ENCODE data around the gene NFYA. TPM values are rescaled to one million over a fixed set of nuclear protein-coding genes. Genes with fewer than 3 reads are reported as not detected.
A peak's percentile ranks its signal among the peaks of the same experiment; 100 is the strongest.

The NFYA gene
- total RNA-seq, 1 donor from 2014 or later: 39.7 TPM

GRCh38 chr6:41051873-41052272, 20.9 kb upstream of the NFYA start:
- Mint-ChIP-seq H3K36me3 (ENCODE audit: low read depth, unreplicated experiment) (no peaks in the 10 kb centered on the region), H3K4me3 (ENCODE audit: unreplicated experiment) (peak overlapping the region; percentile 0), H3K27me3 (ENCODE audit: unreplicated experiment) (peaks cover 8% of the 10 kb centered on the region), H3K27ac (ENCODE audit: unreplicated experiment) (peak overlapping the region; percentile 57), H3K9me3 (ENCODE audit: unreplicated experiment) (no peaks in the 10 kb centered on the region), H3K4me1 (ENCODE audit: unreplicated experiment) (peaks cover 17% of the 10 kb centered on the region)
- DNase-seq (ENCODE audit: low spot score): no peak
- TF ChIP-seq CTCF (IDR thresholded peaks at IDR 0.05; ENCODE audit: unreplicated experiment): no peak

- DNase-seq (ENCODE audit: low spot score): no peak
- Mint-ChIP-seq H3K9me3 (ENCODE audit: unreplicated experiment) (no peaks in the 10 kb centered on the region), H3K4me1 (ENCODE audit: unreplicated experiment) (peaks cover 17% of the 10 kb centered on the region), H3K36me3 (ENCODE audit: low read depth, unreplicated experiment) (no peaks in the 10 kb centered on the region), H3K27ac (ENCODE audit: unreplicated experiment) (peak within 1 kb of the TSS; percentile 57), H3K27me3 (ENCODE audit: unreplicated experiment) (peaks cover 6% of the 10 kb centered on the region), H3K4me3 (ENCODE audit: unreplicated experiment) (peak within 1 kb of the TSS; percentile 0)
- TF ChIP-seq CTCF (IDR thresholded peaks at IDR 0.05; ENCODE audit: unreplicated experiment): no peak
These were observed 19.7 kb upstream of the NFYA start, which contains the start of gene APOBEC2 for GRCh38 chr6:41053041-41053440. TSS of gene APOBEC2 (plus strand) at chr6:41053202. CDS start at chr6:41053348, 146 bp downstream.

- no peak for DNase-seq (ENCODE audit: low spot score)
- H3K9me3 Mint-ChIP-seq (ENCODE audit: unreplicated experiment): no peaks in the 10 kb centered on the region
- H3K4me3 Mint-ChIP-seq (ENCODE audit: unreplicated experiment): no peak overlapping the region
- no peak for TF ChIP-seq CTCF (IDR thresholded peaks at IDR 0.05; ENCODE audit: unreplicated experiment)
- H3K4me1 Mint-ChIP-seq (ENCODE audit: unreplicated experiment): peaks cover 17% of the 10 kb centered on the region
- no peaks in the 10 kb centered on the region for H3K36me3 Mint-ChIP-seq (ENCODE audit: low read depth, unreplicated experiment)
- H3K27me3 Mint-ChIP-seq (ENCODE audit: unreplicated experiment): peaks cover 6% of the 10 kb centered on the region
- H3K27ac Mint-ChIP-seq (ENCODE audit: unreplicated experiment): no peak overlapping the region
These were observed 18.3 kb upstream of the NFYA start for GRCh38 chr6:41054511-41054910.

GRCh38 chr6:41055149-41055548, 17.6 kb upstream of the NFYA start:
- Mint-ChIP-seq H3K27ac (ENCODE audit: unreplicated experiment) (no peak overlapping the region), H3K4me1 (ENCODE audit: unreplicated experiment) (peaks cover 17% of the 10 kb centered on the region), H3K4me3 (ENCODE audit: unreplicated experiment) (no peak overlapping the region), H3K9me3 (ENCODE audit: unreplicated experiment) (no peaks in the 10 kb centered on the region), H3K27me3 (ENCODE audit: unreplicated experiment) (peaks cover 6% of the 10 kb centered on the region), H3K36me3 (ENCODE audit: low read depth, unreplicated experiment) (no peaks in the 10 kb centered on the region)
- no peak for DNase-seq (ENCODE audit: low spot score)
- TF ChIP-seq CTCF (IDR thresholded peaks at IDR 0.05; ENCODE audit: unreplicated experiment): no peak

GRCh38 chr6:41056768-41057490, 15.8 kb upstream of the NFYA start:
- peaks cover 4% of the 10 kb centered on the region for H3K27me3 Mint-ChIP-seq (ENCODE audit: unreplicated experiment)
- no peaks in the 10 kb centered on the region for H3K36me3 Mint-ChIP-seq (ENCODE audit: low read depth, unreplicated experiment)
- H3K9me3 Mint-ChIP-seq (ENCODE audit: unreplicated experiment): no peaks in the 10 kb centered on the region
- H3K4me1 Mint-ChIP-seq (ENCODE audit: unreplicated experiment): peaks cover 10% of the 10 kb centered on the region
- no peak for DNase-seq (ENCODE audit: low spot score)
- H3K4me3 Mint-ChIP-seq (ENCODE audit: unreplicated experiment): no peak overlapping the region
- no peak overlapping the region for H3K27ac Mint-ChIP-seq (ENCODE audit: unreplicated experiment)
- no peak for TF ChIP-seq CTCF (IDR thresholded peaks at IDR 0.05; ENCODE audit: unreplicated experiment)

All from endothelial cell (in vitro differentiated cells).